Measurements from ENCODE around the gene CUTC. TPM values are rescaled to one million over a fixed set of nuclear protein-coding genes. Genes with fewer than 3 reads are reported as not detected.

Gene CUTC
- polyA plus RNA-seq, 1 of the 3 experiments (the other 2 are of a cell fraction), result 19.4 TPM

GRCh38 chr10:99796928-99797327 lies 64.9 kb downstream of the CUTC start:
- H3K4me1 ChIP-seq (ENCODE audit: control insufficient read depth in 1 of 2, insufficient read depth in 2 of 2, low read depth in 1 of 2, low read length in 1 of 2), result no peaks in the 10 kb centered on the region
- 83% methylated on average over 6 of the region's 6 CpGs for WGBS (ENCODE audit: low lambda C conversion rate)
- H2AFZ ChIP-seq (ENCODE audit: low read depth), result no peak overlapping the region
- H3K27me3 ChIP-seq (ENCODE audit: insufficient read depth), result no peaks in the 10 kb centered on the region
- ChIA-PET POLR2A (no interaction called here), CTCF (interaction anchor here (1.3 kb wide), 1 partner anchor 49 kb away, joined by 5 read pairs; no protein-coding TSS in a partner anchor)
- no peak overlapping the region for H3K4me3 ChIP-seq (ENCODE audit: low read depth in 2 of 2, low read length in 1 of 2)
- no peaks in the 10 kb centered on the region for H4K20me1 ChIP-seq (ENCODE audit: insufficient read depth)
- no peaks in the 10 kb centered on the region for H3K9me3 ChIP-seq
- no peak for TF ChIP-seq RAD21 (IDR thresholded peaks at IDR 0.05; ENCODE audit: low read length)
- no peak for TF ChIP-seq ELF1 (IDR thresholded peaks at IDR 0.05)
- TF ChIP-seq FOSL2 (IDR thresholded peaks at IDR 0.05; ENCODE audit: borderline replicate concordance, low read depth), result no peak
- no peak for TF ChIP-seq TCF12 (IDR thresholded peaks at IDR 0.05)
- no peak for TF ChIP-seq IRF3 (IDR thresholded peaks at IDR 0.05; ENCODE audit: low read depth, low read length)
- TF ChIP-seq REST (IDR thresholded peaks at IDR 0.05; ENCODE audit: low read depth, low read length), result no peak
- no peak for TF ChIP-seq CTCF (IDR thresholded peaks at IDR 0.05)
- TF ChIP-seq CHD2 (IDR thresholded peaks at IDR 0.05; ENCODE audit: low read length, partially characterized antibody), result no peak
- TF ChIP-seq RXRA (IDR thresholded peaks at IDR 0.05; ENCODE audit: borderline replicate concordance, low read depth), result no peak
- TF ChIP-seq YY1 (IDR thresholded peaks at IDR 0.05; ENCODE audit: low read depth), result no peak
- no peak for TF ChIP-seq FOXM1 (IDR thresholded peaks at IDR 0.05; ENCODE audit: low read depth)
- no peak for TF ChIP-seq EZH2phosphoT487 (IDR thresholded peaks at IDR 0.05; ENCODE audit: borderline replicate concordance, low read depth)
- no peak for TF ChIP-seq TEAD4 (IDR thresholded peaks at IDR 0.05; ENCODE audit: borderline replicate concordance, insufficient read depth)
- TF ChIP-seq FOXJ3 (CRISPR knock-in tag; IDR thresholded peaks at IDR 0.05), result no peak
- TF ChIP-seq USF1 (IDR thresholded peaks at IDR 0.05; ENCODE audit: borderline replicate concordance, low read depth), result no peak
- no peak for TF ChIP-seq JUND (IDR thresholded peaks at IDR 0.05)
- no peak for TF ChIP-seq ZBTB33 (IDR thresholded peaks at IDR 0.05; ENCODE audit: borderline replicate concordance, low read depth)
- no peak for TF ChIP-seq PBX3 (IDR thresholded peaks at IDR 0.05)
- DNase-seq, result no peak
- H3K27ac ChIP-seq (ENCODE audit: low read depth in 2 of 2, low read length in 1 of 2), result no peak overlapping the region
- no peak overlapping the region for H3K9ac ChIP-seq
- no peaks in the 10 kb centered on the region for H3K36me3 ChIP-seq (replicated peaks in 1 of 2; ENCODE audit: control insufficient read depth in 1 of 2, insufficient read depth in 2 of 2, low read length in 1 of 2)
- no peak overlapping the region for H3K4me2 ChIP-seq
- H3K9me2 ChIP-seq, result no peaks in the 10 kb centered on the region
- H3K79me2 ChIP-seq (ENCODE audit: insufficient read depth), result no peaks in the 10 kb centered on the region
- H3F3A ChIP-seq (replicated peaks; ENCODE audit: insufficient read depth), result no peaks in the 10 kb centered on the region

Measured in SK-N-SH (cell line).